Measurements from ENCODE around the gene TMEM132A. TPM values are rescaled to one million over a fixed set of nuclear protein-coding genes. Genes with fewer than 3 reads are reported as not detected.

TMEM132A gene
- polyA plus RNA-seq, 2 of the 4 experiments (the other 2 are of a cell fraction) = 18.1 to 88.0 TPM

GRCh38 chr11:60927600-60927999 is 3.3 kb downstream of the TMEM132A start:
- WGBS (ENCODE audit: missing lambda C conversion rate) = 90% methylated on average over 15 of the region's 16 CpGs
- TF ChIP-seq ZC3H11A (IDR thresholded peaks at IDR 0.05) = no peak
- TF ChIP-seq NPAS2 (CRISPR knock-in tag; IDR thresholded peaks at IDR 0.05; ENCODE audit: borderline replicate concordance) = no peak
- TF ChIP-seq GATA3 (IDR thresholded peaks at IDR 0.05; ENCODE audit: borderline replicate concordance) = no peak
- TF ChIP-seq RCOR1 (IDR thresholded peaks at IDR 0.05; ENCODE audit: low read depth, low read length) = no peak
- TF ChIP-seq CBX2 (IDR thresholded peaks at IDR 0.05; ENCODE audit: borderline replicate concordance, low read depth) = no peak
- no peak for TF ChIP-seq E2F6 (IDR thresholded peaks at IDR 0.05; ENCODE audit: borderline replicate concordance, low read depth)
- TF ChIP-seq ZSCAN20 (CRISPR knock-in tag; IDR thresholded peaks at IDR 0.05) = no peak
- TF ChIP-seq ZFP36 (IDR thresholded peaks at IDR 0.05; ENCODE audit: borderline replicate concordance, partially characterized antibody) = no peak
- no peak for TF ChIP-seq BCL3 (IDR thresholded peaks at IDR 0.05)
- no peak for TF ChIP-seq POLR2A (IDR thresholded peaks at IDR 0.05; ENCODE audit: low read length)
- CTCF ChIA-PET = interaction anchor here (1.1 to 3.1 kb wide), 7 partner anchors 9 to 247 kb away, joined by 3 to 11 read pairs (median 4); no protein-coding TSS in a partner anchor
- H3K4me3 ChIP-seq = no peak overlapping the region
- H3K27ac ChIP-seq = no peak overlapping the region
- DNase-seq (ENCODE audit: low read depth in 1 of 2, low spot score in 1 of 2) (no peak), FAIRE-seq (no peak), ATAC-seq (no peak)
- peaks cover 20% of the 10 kb centered on the region for H3K4me1 ChIP-seq
- POLR2A ChIA-PET = no interaction called here
- H3K9me3 ChIP-seq = no peaks in the 10 kb centered on the region
- H3K4me2 ChIP-seq = no peak overlapping the region

- Histone ChIP-seq H3K27ac (no peak overlapping the region), H3K9me3 (no peaks in the 10 kb centered on the region), H3K4me2 (no peak overlapping the region), H3K4me3 (no peak overlapping the region), H3K4me1 (peaks cover 18% of the 10 kb centered on the region)
- no peak for ATAC-seq
- ChIA-PET CTCF (interaction anchor here (0.8 to 3.1 kb wide), 7 partner anchors 13 to 246 kb away, joined by 3 to 11 read pairs (median 3); no protein-coding TSS in a partner anchor), POLR2A (no interaction called here)
- DNase-seq (ENCODE audit: low read depth in 1 of 2, low spot score in 1 of 2) = no peak
- FAIRE-seq = no peak
- WGBS (ENCODE audit: missing lambda C conversion rate) = 89% methylated on average over 13 of the region's 20 CpGs
- TF ChIP-seq ZFP36 (IDR thresholded peaks at IDR 0.05; ENCODE audit: borderline replicate concordance, partially characterized antibody) (no peak), ZNF302 (CRISPR knock-in tag; IDR thresholded peaks at IDR 0.05) (no peak), JUN (IDR thresholded peaks at IDR 0.05) (no peak), FOXS1 (CRISPR knock-in tag; IDR thresholded peaks at IDR 0.05) (no peak), PBX3 (IDR thresholded peaks at IDR 0.05) (no peak), ZSCAN20 (CRISPR knock-in tag; IDR thresholded peaks at IDR 0.05) (no peak), MAZ (IDR thresholded peaks at IDR 0.05; ENCODE audit: borderline replicate concordance, low read depth, low read length) (no peak), CEBPB (IDR thresholded peaks at IDR 0.05) (no peak), CHD2 (IDR thresholded peaks at IDR 0.05; ENCODE audit: low read length, partially characterized antibody) (no peak), HEYL (CRISPR knock-in tag; IDR thresholded peaks at IDR 0.05) (no peak)
Observed at GRCh38 chr11:60928563-60929001, 4.3 kb downstream of the TMEM132A start.

GRCh38 chr11:60929764-60930163 is 5.5 kb downstream of the TMEM132A start:
- no peak for FAIRE-seq
- POLR2A ChIA-PET = no interaction called here

More at GRCh38 chr11:60929764-60930163, 5.5 kb downstream of the TMEM132A start:
- Histone ChIP-seq H3K27ac (no peak overlapping the region), H3K4me3 (no peak overlapping the region), H3K4me2 (no peak overlapping the region), H3K9me3 (no peaks in the 10 kb centered on the region), H3K4me1 (peaks cover 12% of the 10 kb centered on the region)
- WGBS (ENCODE audit: missing lambda C conversion rate) = 80% methylated on average over 4 of the region's 4 CpGs
- TF ChIP-seq JUN (IDR thresholded peaks at IDR 0.05) (no peak), HOXB5 (CRISPR knock-in tag; IDR thresholded peaks at IDR 0.05) (no peak), TFCP2L1 (CRISPR knock-in tag; IDR thresholded peaks at IDR 0.05) (no peak), ZFP36 (IDR thresholded peaks at IDR 0.05; ENCODE audit: borderline replicate concordance, partially characterized antibody) (no peak), POLR2A (IDR thresholded peaks at IDR 0.05; ENCODE audit: low read length) (no peak), PBX3 (IDR thresholded peaks at IDR 0.05) (no peak), E2F6 (IDR thresholded peaks at IDR 0.05; ENCODE audit: borderline replicate concordance, low read depth) (no peak), RFX5 (IDR thresholded peaks at IDR 0.05) (no peak), CTCF (IDR thresholded peaks at IDR 0.05) (no peak), BHLHE40 (IDR thresholded peaks at IDR 0.05; ENCODE audit: low read depth, low read length) (no peak), RARB (CRISPR knock-in tag; IDR thresholded peaks at IDR 0.05) (no peak), JUNB (IDR thresholded peaks at IDR 0.05) (no peak), MAFK (IDR thresholded peaks at IDR 0.05; ENCODE audit: partially characterized antibody) (no peak), FOSL2 (IDR thresholded peaks at IDR 0.05) (no peak), FOSL2 (CRISPR knock-in tag; IDR thresholded peaks at IDR 0.05) (no peak), RCOR1 (IDR thresholded peaks at IDR 0.05; ENCODE audit: low read depth, low read length) (no peak), CHD2 (IDR thresholded peaks at IDR 0.05; ENCODE audit: low read length, partially characterized antibody) (no peak), NR3C1 (IDR thresholded peaks at IDR 0.05) (no peak)
- ATAC-seq (no peak), DNase-seq (ENCODE audit: low read depth in 1 of 2, low spot score in 1 of 2) (no peak)
- CTCF ChIA-PET = no interaction called here

Data from A549 (cell line).